Activated naive CD8-positive, alpha-beta T cell (primary cell): Measurements from ENCODE around the gene INSIG1.
A peak's percentile ranks its signal among the peaks of the same experiment; 100 is the strongest.

Experiments
- H3K27ac Mint-ChIP-seq: one replicate; pipeline ENCODE4 v1.8.0; 2021; ENCODE audit warnings: mixed read lengths
- H3K27me3 Mint-ChIP-seq: one replicate; pipeline ENCODE4 v1.8.0; 2021; ENCODE audit warnings: mixed read lengths
- H3K36me3 Mint-ChIP-seq: one replicate; pipeline ENCODE4 v1.8.0; 2021; ENCODE audit warnings: mixed read lengths
- H3K4me1 Mint-ChIP-seq: one replicate; pipeline ENCODE4 v1.8.0; 2021; ENCODE audit warnings: low read depth, mixed read lengths
- H3K4me3 Mint-ChIP-seq: one replicate; pipeline ENCODE4 v1.8.0; 2021; ENCODE audit warnings: mild to moderate bottlenecking, mixed read lengths
- H3K9me3 Mint-ChIP-seq: one replicate; pipeline ENCODE4 v1.8.0; 2021; ENCODE audit warnings: low read depth, mixed read lengths

Gene INSIG1

DNA sequence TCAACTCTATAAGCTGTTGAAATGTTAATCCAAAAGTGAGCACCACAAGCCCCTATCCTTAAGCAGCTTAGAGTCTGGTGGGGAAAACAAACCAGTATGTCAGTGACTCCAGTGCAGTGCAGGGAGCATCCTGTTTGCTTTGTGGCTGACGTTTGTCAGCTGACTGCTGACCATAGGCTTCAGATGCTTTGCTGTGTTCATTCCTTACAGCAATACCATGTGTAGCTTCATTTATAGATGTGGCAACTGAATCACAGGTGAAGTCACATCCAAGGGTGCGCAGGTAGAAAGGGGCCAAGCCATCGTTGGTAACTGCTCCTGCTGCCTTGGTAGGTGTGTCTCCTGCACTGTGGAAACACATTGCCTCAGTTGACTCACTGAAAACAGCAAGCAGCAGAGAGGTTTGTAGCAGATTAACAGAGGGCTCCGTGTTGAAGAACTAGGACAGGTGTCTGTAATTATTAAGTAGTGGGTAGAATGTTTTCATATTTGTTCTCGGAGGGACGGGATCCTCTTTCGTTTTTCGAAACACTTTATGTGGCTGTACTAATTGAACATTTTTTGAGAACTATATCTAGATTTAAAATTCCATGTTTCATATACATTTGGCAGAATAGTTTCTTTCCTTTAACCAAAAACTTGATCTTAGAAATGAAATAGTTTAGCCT lies 2.0 kb downstream of the INSIG1 start:
- Mint-ChIP-seq H3K36me3 (peaks cover 4% of the 10 kb centered on the region), H3K4me1 (peaks cover 47% of the 10 kb centered on the region), H3K4me3 (peak overlapping the region; percentile 88), H3K27ac (peak overlapping the region; percentile 96), H3K9me3 (no peaks in the 10 kb centered on the region), H3K27me3 (no peaks in the 10 kb centered on the region)

DNA sequence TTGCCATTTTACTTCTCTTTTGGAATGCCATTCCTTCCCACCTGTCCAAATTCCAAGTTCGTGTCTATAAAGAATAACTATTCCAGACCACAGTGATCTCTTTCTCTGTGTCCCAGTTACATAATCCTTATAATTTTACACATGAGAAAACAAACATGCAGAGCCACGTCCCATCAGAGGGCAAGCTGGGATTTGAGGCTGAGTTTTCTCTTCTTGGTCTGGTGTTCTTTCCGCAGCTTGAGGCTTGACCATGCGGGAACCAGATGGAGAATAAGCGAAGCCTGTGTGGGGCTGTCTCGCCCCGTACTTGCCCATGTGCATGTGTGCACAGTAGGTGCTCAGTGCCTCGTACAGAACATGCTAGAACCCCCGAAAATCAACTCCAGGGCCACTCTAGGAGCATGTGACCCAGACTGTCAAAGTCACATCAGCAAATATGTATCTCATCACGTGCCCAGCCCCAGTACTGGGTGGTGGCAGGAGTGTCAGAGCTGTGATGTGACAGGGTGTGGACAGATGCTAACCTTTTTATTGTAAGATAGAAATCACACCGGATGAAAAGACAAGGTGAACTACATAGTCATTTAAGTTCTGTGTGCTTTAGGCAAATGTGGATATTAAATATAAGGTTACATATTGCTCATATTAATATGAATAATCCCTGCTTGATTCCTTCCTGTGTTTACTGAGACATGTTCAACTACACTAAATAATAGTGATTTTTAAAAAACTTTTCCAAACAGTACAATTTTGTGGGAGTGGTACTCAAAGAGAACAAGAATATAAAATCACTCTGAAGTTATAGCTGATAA lies 3.2 kb downstream of the INSIG1 start:
- H3K9me3 Mint-ChIP-seq = no peaks in the 10 kb centered on the region
- H3K27ac Mint-ChIP-seq = peak overlapping the region; percentile 11
- no peaks in the 10 kb centered on the region for H3K27me3 Mint-ChIP-seq
- H3K4me1 Mint-ChIP-seq = peaks cover 46% of the 10 kb centered on the region
- H3K4me3 Mint-ChIP-seq = peak overlapping the region; percentile 88
- peaks cover 7% of the 10 kb centered on the region for H3K36me3 Mint-ChIP-seq

DNA sequence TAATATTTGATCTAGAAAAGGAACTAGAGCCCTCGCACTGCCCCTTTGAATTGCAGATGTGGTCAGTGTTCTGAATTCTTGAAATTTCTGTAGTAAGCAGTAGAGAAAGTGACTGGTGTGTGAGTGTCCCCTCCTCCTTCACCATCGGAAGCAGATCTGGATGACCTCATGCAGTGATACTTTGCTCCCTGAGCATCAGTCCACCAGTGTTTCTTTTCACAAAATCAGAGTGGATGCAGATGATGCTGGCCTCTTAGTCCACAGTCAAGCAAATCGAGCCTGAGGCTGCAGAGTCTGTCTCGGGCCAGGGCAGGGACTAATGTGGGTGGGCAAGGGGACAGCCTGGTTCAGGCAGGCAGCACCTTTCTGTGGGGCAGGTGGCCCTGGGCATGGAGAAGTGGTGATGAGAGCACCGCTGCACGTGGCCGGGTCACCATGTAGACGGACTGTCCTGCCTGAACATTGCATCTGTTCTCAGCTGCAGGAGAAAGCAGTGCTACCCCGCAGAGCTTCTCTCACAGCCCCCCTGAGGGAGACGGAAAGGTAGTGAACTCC lies 5.4 kb downstream of the INSIG1 start:
- no peak overlapping the region for H3K27ac Mint-ChIP-seq
- H3K27me3 Mint-ChIP-seq = no peaks in the 10 kb centered on the region

DNA sequence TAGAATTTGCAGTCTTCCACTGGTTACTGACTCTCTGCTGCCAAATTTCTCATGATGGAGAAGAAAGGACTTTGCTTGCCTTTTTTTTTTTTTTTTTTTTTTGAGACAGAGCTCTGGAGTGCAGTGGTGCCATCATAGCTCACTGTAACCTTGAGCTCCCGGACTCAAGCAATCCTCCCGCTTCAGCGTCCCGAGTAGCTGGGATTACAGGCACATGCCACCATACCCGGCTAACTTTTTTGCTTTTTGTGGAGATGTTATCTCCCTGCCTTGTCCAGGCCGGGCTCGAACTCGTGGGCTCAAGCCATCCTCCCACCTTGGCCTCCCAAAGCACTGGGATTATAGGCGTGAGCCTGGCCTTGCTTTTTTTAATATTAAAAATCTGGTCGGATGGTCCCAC lies 6.2 kb downstream of the INSIG1 start:
- Mint-ChIP-seq H3K27ac (no peak overlapping the region), H3K36me3 (peaks cover 10% of the 10 kb centered on the region), H3K27me3 (no peaks in the 10 kb centered on the region), H3K9me3 (no peaks in the 10 kb centered on the region), H3K4me3 (no peak overlapping the region), H3K4me1 (peaks cover 39% of the 10 kb centered on the region)

More for the DNA sequence above, 5.4 kb downstream of the INSIG1 start:
- H3K9me3 Mint-ChIP-seq = no peaks in the 10 kb centered on the region
- H3K4me1 Mint-ChIP-seq = peaks cover 42% of the 10 kb centered on the region
- H3K36me3 Mint-ChIP-seq = peaks cover 8% of the 10 kb centered on the region
- H3K4me3 Mint-ChIP-seq = no peak overlapping the region

DNA sequence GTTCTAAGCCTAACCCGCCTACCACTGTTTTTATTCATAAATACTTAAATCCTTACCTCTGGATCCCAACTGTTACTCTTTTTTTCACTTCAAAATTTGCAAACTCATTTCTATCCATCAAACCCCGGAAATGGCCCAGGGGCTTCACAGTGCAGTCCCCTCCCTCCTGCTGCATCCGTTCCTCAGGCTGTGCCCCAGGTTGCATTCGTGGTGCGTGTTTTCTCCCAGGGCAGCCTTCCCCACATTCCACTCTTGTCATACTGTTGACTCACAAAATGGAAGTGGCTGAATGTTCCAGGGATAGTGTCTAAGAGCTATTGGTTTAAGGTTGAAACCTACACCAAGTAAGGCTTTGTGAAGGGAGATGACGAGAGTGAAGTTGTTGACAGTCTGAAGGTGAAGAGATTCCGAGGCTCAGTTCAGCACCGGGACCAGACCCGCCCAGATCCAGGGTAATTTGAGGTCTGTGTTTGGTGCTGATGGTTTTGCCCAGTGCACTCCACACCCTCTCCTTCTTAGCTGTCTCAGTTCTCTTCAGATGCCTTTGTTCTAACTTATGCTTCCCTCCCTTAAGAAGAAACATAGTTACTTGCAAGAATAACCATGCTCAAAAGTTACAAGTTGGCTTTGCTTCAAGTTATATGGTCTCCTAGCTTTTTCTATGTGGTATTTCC lies 7.7 kb downstream of the INSIG1 start:
- H3K9me3 Mint-ChIP-seq = no peaks in the 10 kb centered on the region
- no peak overlapping the region for H3K27ac Mint-ChIP-seq
- H3K36me3 Mint-ChIP-seq = peaks cover 10% of the 10 kb centered on the region
- H3K4me1 Mint-ChIP-seq = peaks cover 28% of the 10 kb centered on the region
- H3K27me3 Mint-ChIP-seq = no peaks in the 10 kb centered on the region
- no peak overlapping the region for H3K4me3 Mint-ChIP-seq

DNA sequence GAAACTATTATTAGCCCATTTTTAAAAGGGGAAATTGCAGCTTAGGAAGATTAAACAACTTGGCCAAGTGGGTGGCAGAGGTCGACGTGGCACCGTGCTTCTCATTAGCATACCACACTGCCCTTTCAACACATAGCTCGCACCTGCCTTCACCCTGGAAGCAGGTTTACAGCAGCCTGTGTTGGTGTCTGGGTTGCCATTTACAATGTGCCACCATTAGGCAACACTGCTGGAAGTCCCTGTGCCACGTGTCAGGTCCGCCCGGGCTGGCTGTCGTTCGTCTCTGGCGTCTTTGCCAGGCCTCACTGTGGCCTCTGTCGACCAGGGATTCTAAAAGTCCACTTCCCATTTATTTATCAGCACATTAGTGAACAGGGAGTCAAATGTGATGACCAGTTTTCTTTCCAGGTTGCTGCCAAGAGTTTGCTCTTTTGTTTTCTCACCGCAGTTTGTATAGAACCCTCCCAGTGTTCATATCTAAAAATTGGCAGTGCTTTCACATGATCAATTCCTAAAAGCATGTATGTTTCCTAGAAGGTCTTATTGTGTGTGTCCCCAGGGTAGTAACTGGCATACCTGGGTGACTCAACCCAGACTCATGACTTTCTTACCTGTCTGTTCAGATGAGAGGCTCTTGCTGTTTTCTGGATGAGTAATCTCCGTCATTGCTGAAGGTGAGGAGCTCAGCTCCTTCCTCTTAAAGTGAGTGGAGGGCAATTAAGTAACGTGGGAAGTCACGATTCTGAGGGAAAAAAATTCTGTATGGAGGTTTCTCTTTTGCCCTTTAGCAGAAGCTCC lies 9.2 kb downstream of the INSIG1 start:
- no peaks in the 10 kb centered on the region for H3K27me3 Mint-ChIP-seq
- no peak overlapping the region for H3K4me3 Mint-ChIP-seq
- peaks cover 15% of the 10 kb centered on the region for H3K4me1 Mint-ChIP-seq
- H3K27ac Mint-ChIP-seq = no peak overlapping the region
- H3K9me3 Mint-ChIP-seq = no peaks in the 10 kb centered on the region
- H3K36me3 Mint-ChIP-seq = peaks cover 10% of the 10 kb centered on the region

DNA sequence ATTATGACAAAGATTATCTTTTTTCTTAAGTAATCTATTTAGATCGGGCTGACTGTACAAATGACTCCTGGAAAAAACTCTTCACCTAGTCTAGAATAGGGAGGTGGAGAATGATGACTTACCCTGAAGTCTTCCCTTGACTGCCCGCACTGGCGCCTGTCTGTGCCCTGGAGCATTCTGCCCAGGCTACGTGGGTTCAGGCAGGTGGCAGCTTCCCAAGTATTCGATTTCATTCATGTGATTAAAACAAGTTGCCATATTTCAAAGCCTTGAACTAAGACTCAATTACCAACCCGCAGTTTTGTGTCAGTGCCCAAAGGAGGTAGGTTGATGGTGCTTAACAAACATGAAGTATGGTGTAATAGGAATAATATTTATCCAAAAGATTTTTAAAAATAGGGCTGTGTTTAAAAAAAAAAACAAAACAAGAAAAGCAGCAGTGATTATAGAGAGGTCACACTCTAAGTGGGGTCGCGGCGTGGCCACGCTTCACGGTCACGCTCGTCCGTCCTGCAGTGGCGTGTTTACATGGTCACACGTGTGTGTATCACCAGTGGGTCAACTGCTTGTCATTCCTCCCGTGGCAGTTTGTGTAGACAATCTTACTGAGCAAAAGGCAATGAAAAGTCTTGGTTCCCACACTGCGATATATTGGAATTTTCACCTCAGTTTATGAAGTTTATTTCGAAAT lies 10.8 kb downstream of the INSIG1 start:
- no peaks in the 10 kb centered on the region for H3K9me3 Mint-ChIP-seq
- peaks cover 12% of the 10 kb centered on the region for H3K36me3 Mint-ChIP-seq

DNA sequence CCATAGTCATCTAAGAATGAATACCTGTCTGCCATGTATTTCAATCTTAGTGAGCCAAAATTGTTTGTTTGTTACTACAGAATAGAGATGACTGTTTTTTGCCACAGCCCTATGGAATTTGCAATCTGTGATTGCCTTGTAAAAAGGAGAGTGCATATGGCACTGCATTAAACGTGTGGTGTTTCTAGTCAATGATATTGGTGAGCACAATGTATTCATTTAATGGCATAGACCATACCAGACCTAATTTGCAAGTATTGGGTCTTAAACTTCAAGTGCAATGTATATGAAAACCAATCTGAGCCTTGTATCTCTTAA lies 11.3 kb downstream of the INSIG1 start:
- Mint-ChIP-seq H3K27me3 (no peaks in the 10 kb centered on the region), H3K36me3 (peaks cover 12% of the 10 kb centered on the region), H3K27ac (no peak overlapping the region)

More for the DNA sequence above, 10.8 kb downstream of the INSIG1 start:
- peaks cover 13% of the 10 kb centered on the region for H3K4me1 Mint-ChIP-seq
- no peak overlapping the region for H3K4me3 Mint-ChIP-seq
- H3K27ac Mint-ChIP-seq = no peak overlapping the region
- no peaks in the 10 kb centered on the region for H3K27me3 Mint-ChIP-seq

DNA sequence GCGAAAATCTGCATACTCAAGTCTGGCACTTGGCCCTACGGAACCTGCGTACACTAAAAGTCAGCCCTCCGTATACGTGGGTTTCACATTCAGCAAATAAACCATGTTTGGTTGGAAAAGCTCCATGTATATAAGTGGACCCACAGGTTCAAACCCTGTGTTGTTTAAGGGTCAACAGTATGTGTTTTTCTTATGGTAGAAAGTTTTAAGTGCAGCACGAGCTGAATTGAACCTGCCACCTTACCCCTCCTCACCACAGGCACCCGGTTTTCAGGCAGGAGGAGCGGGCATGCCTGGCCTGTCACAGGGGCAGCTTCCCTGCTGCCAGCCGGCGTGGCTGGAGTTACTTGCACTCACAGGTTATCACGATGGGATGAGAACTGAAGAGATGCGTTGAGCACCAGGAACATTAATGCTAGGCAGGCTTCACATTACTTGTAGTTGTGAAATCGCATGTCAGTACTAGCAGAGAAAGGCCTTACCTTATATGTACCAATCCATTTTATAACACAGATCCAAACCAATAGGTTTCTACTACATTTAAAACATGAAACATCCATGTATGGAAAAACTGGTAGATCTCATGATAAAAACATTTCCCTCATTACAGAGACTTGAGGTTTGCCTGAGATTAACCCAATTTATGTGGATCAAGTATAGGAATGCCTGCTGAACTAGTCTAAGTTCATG lies 12.9 kb downstream of the INSIG1 start:
- H3K4me3 Mint-ChIP-seq = no peak overlapping the region
- H3K36me3 Mint-ChIP-seq = peaks cover 5% of the 10 kb centered on the region
- H3K27me3 Mint-ChIP-seq = no peaks in the 10 kb centered on the region
- H3K9me3 Mint-ChIP-seq = no peaks in the 10 kb centered on the region
- peaks cover 8% of the 10 kb centered on the region for H3K4me1 Mint-ChIP-seq
- H3K27ac Mint-ChIP-seq = peak overlapping the region; percentile 22

More for the DNA sequence above, 11.3 kb downstream of the INSIG1 start:
- peaks cover 13% of the 10 kb centered on the region for H3K4me1 Mint-ChIP-seq
- no peak overlapping the region for H3K4me3 Mint-ChIP-seq
- no peaks in the 10 kb centered on the region for H3K9me3 Mint-ChIP-seq

DNA sequence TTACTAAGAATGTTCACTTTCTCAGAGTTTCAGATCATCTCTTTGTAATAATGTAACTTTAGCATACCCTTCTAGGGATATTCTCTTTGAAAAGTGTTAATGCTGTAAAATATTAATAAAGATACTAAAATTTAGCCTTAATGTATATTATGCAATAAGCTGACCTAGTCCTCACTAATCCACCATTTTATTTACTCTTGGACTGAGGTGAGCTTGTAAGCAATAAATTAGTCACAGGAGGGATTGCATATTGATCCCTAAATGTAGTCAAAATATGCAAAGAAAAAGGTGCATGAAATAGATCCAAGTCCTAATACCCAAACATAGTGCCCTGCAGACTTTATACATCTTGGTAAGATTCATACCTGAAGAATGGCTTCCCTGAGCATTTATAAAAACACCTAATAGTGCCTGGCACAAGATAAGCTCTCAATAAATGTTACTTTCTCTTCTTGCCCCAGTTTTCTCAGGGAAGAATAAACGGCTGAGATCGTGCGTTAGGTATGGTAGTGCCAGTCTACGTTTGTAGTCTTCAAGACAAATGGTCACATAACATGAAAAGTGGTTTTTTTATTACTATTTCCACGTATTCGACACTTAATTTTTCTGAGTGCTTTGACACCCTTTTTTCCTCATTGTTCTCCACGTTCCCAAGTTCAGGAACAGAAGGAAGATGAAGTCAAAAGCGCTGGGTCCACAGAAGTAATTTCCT lies 14.3 kb downstream of the INSIG1 start:
- peaks cover 4% of the 10 kb centered on the region for H3K36me3 Mint-ChIP-seq
- H3K4me1 Mint-ChIP-seq = peaks cover 4% of the 10 kb centered on the region
- H3K9me3 Mint-ChIP-seq = no peaks in the 10 kb centered on the region
- no peaks in the 10 kb centered on the region for H3K27me3 Mint-ChIP-seq
- H3K27ac Mint-ChIP-seq = no peak overlapping the region
- H3K4me3 Mint-ChIP-seq = no peak overlapping the region

DNA sequence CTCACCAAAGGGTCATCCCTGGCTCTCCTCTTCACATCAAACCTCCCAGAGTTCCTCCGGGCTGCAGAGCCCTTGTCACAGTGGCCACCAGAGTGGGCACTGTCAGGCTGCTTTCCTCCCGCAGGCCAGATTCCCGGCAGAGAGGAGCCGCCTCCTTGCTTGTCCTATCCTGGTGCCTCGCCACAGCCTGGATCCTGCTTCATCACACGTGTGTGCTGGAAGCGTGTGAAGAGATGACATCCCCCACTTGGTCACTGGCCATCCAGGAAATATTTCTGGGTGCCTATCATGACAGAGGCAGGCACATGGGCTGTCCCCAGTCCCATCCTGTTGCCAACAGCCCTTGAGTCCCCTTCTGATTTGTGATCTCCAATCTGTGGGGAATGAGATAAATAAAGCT lies 15.0 kb downstream of the INSIG1 start:
- Mint-ChIP-seq H3K4me3 (no peak overlapping the region), H3K4me1 (no peaks in the 10 kb centered on the region), H3K9me3 (no peaks in the 10 kb centered on the region), H3K27me3 (no peaks in the 10 kb centered on the region), H3K36me3 (peaks cover 3% of the 10 kb centered on the region), H3K27ac (no peak overlapping the region)

DNA sequence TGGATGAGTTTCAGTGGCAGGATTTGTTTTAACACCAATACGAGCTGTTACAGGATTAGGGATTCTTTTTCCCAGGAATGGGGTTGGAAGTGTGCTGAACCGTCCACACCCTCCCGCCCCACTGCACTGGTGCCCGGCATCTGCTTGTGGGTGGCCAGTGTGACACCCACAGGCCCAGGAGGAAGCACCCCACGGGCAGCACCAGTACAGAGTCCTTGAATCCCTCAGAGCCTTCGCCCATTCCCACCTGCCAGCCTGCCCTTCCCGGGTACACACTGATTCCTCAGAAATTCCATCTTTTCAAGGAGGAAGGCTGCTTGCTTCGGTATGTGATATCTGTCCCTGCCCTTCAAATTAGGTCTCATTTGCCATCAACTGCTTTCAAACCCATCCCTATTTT lies 15.4 kb downstream of the INSIG1 start:
- H3K4me1 Mint-ChIP-seq = no peaks in the 10 kb centered on the region
- no peak overlapping the region for H3K27ac Mint-ChIP-seq
- H3K36me3 Mint-ChIP-seq = peaks cover 3% of the 10 kb centered on the region
- no peaks in the 10 kb centered on the region for H3K9me3 Mint-ChIP-seq
- no peaks in the 10 kb centered on the region for H3K27me3 Mint-ChIP-seq
- H3K4me3 Mint-ChIP-seq = no peak overlapping the region

DNA sequence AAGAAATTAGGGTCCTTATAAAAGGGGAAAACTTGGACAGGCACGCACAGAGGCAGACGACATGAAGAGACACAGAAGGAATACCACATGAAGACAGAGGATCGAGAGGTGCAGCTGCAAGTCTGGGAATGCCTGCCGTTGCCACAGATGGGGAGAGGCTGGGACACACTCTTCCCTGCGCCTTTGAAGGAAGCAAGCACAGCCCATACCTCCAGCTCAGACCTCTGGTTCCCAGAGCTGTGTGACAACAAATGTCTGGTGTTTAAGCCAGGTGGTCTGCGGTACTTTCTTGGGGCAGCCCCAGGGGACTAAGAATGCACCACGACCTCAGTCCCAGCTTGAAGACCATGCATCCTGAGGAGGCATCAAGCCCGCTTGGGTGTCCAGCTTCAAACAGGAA lies 18.3 kb downstream of the INSIG1 start:
- Mint-ChIP-seq H3K9me3 (no peaks in the 10 kb centered on the region), H3K27ac (no peak overlapping the region), H3K27me3 (no peaks in the 10 kb centered on the region), H3K4me1 (no peaks in the 10 kb centered on the region), H3K36me3 (peaks cover 2% of the 10 kb centered on the region), H3K4me3 (no peak overlapping the region)
